Renal cortex interstitium (tissue), 11 donors: ENCODE results near the gene R3HDML. TPM values are rescaled to one million over a fixed set of nuclear protein-coding genes. Genes with fewer than 3 reads are reported as not detected.

Source experiments
- DNase-seq, 11 donors: peaks; one replicate each; pipeline ENCODE4 v3.0.0-alpha.2; 2013; ENCODE audit warnings: low read depth in 9 of 11, low spot score in 4 of 11; ENCODE audit errors: extremely low read depth in 1 of 11
- polyA plus RNA-seq, 3 donors: library from polyadenylated mRNA; unstranded; fragments of 120-200 nt; gene quantifications; one replicate each; pipeline ENCODE4 v1.2.1, GENCODE V29; 2013; ENCODE audit not compliant: insufficient read length in 3 of 3

The R3HDML gene
- polyA plus RNA-seq, 3 donors: 0.37 to 0.64 (median 0.42) TPM

- DNase-seq: no peak
Observed at GRCh38 chr20:44357020-44357419, 20.2 kb downstream of the R3HDML start.

- DNase-seq: peak in 10 of 11 donors; percentile 17 to 60 (median 40)
Observed at GRCh38 chr20:44357555-44358125, 20.8 kb downstream of the R3HDML start.

GRCh38 chr20:44358776-44359175 lies 21.9 kb downstream of the R3HDML start:
- DNase-seq: no peak

GRCh38 chr20:44360221-44360620 lies 23.4 kb downstream of the R3HDML start:
- no peak for DNase-seq

GRCh38 chr20:44361021-44361420 lies 24.2 kb downstream of the R3HDML start:
- DNase-seq: no peak

- DNase-seq: no peak
Observed at GRCh38 chr20:44362466-44362940, 25.7 kb downstream of the R3HDML start.

- no peak for DNase-seq
Observed at GRCh38 chr20:44364068-44364467, 27.2 kb downstream of the R3HDML start.

- DNase-seq: no peak
Observed at GRCh38 chr20:44364780-44365179, 27.9 kb downstream of the R3HDML start.

GRCh38 chr20:44367746-44368145 lies 30.9 kb downstream of the R3HDML start:
- no peak for DNase-seq

GRCh38 chr20:44370639-44371218 lies 33.9 kb downstream of the R3HDML start:
- DNase-seq: no peak

GRCh38 chr20:44382641-44383040 lies 45.8 kb downstream of the R3HDML start:
- no peak for DNase-seq

GRCh38 chr20:44384423-44385027 lies 47.7 kb downstream of the R3HDML start:
- peak in 8 of 11 donors; percentile 26 to 57 (median 42) for DNase-seq

- DNase-seq: peak in 4 of 11 donors; percentile 15 to 27 (median 26)
Observed at GRCh38 chr20:44388466-44389023, 51.7 kb downstream of the R3HDML start.

GRCh38 chr20:44389871-44390270 lies 53.0 kb downstream of the R3HDML start:
- DNase-seq: no peak

GRCh38 chr20:44390280-44390679 lies 53.4 kb downstream of the R3HDML start:
- DNase-seq: no peak

- no peak for DNase-seq
Observed at GRCh38 chr20:44392088-44392775, 55.4 kb downstream of the R3HDML start.

GRCh38 chr20:44392776-44393607 lies 56.1 kb downstream of the R3HDML start:
- no peak for DNase-seq

GRCh38 chr20:44393608-44394451 lies 57.0 kb downstream of the R3HDML start:
- no peak for DNase-seq
